Caco-2 (cell line): Measurements from ENCODE around the gene MSRB1. TPM values are rescaled to one million over a fixed set of nuclear protein-coding genes. Genes with fewer than 3 reads are reported as not detected.

ENCODE experiments used
- BruUV-seq: library from RNA; stranded (reverse); fragments of 400-500 nt; replicated peaks from 2 replicates; lab custom pipeline; 2021; lab: Mats Ljungman, UMichigan
- CTCF ChIA-PET: fragments of 300-600 bp; sonication (Branson Sonifier 250); formaldehyde crosslinking; loops from one replicate; lab custom pipeline; 2022; ENCODE audit warnings: antibody characterized with exemption; lab: Charles Lee
- POLR2A ChIA-PET: fragments of 300-600 bp; sonication (Branson Sonifier 250); formaldehyde crosslinking; loops from one replicate; lab custom pipeline; 2022; ENCODE audit warnings: antibody characterized with exemption; lab: Charles Lee
- DNase-seq, 2 experiments: peaks; one replicate each; pipeline versions ENCODE4 v3.0.0 to v3.0.0-alpha.2; 2020 to 2022
- H3K27me3 ChIP-seq: replicated peaks from 2 replicates; pipeline ENCODE4 v1.6.0; 2011; ENCODE audit warnings: low read length; ENCODE audit not compliant: control insufficient read depth, insufficient read depth
- H3K36me3 ChIP-seq: 2 replicates; pipeline ENCODE4 v1.5.1; 2011; ENCODE audit warnings: low read length; ENCODE audit not compliant: control insufficient read depth, insufficient read depth
- H3K4me1 ChIP-seq: fragments of 250-450 bp; sonication (Bioruptor Pico); 2 replicates; pipeline ENCODE4 v1.5.1; 2020; ENCODE audit warnings: mild to moderate bottlenecking
- H3K4me3 ChIP-seq: 2 replicates; pipeline ENCODE4 v1.5.1; 2011; ENCODE audit warnings: low read depth, mild to moderate bottlenecking, control low read depth, low read length
- H3K9me3 ChIP-seq: fragments of 250-450 bp; sonication (Bioruptor Pico); 2 replicates; pipeline ENCODE4 v1.5.1; 2020; ENCODE audit warnings: mild to moderate bottlenecking, moderate library complexity
- H3K27ac Mint-ChIP-seq: one replicate; pipeline ENCODE4 v1.8.0; 2022; ENCODE audit warnings: mixed read lengths; ENCODE audit not compliant: unreplicated experiment
- H3K27me3 Mint-ChIP-seq: one replicate; pipeline ENCODE4 v1.8.0; 2022; ENCODE audit warnings: mixed read lengths; ENCODE audit not compliant: insufficient read depth, unreplicated experiment
- H3K36me3 Mint-ChIP-seq: one replicate; pipeline ENCODE4 v1.8.0; 2022; ENCODE audit warnings: mild to moderate bottlenecking, mixed read lengths; ENCODE audit not compliant: insufficient read depth, unreplicated experiment
- H3K4me1 Mint-ChIP-seq: one replicate; pipeline ENCODE4 v1.8.0; 2022; ENCODE audit warnings: low read depth, mixed read lengths; ENCODE audit not compliant: unreplicated experiment
- H3K4me3 Mint-ChIP-seq: one replicate; pipeline ENCODE4 v1.8.0; 2022; ENCODE audit warnings: mild to moderate bottlenecking, moderate library complexity, mixed read lengths; ENCODE audit not compliant: unreplicated experiment
- H3K9me3 Mint-ChIP-seq: one replicate; pipeline ENCODE4 v1.8.0; 2022; ENCODE audit warnings: mixed read lengths; ENCODE audit not compliant: unreplicated experiment
- intact Hi-C: fragments of 100-400 bp; cut with micrococcal nuclease; formaldehyde crosslinking; loops from one replicate; pipeline ENCODE4 v1.10.0; 2022; ENCODE audit not compliant: unreplicated experiment
- total RNA-seq: library from RNA; stranded (reverse); gene quantifications from 2 replicates; pipeline ENCODE4 v1.2.3, GENCODE V29; 2022
- TF ChIP-seq, protein P1 (sequence below), 2 experiments: fragments of 200-600 bp in 1 of 2; IDR thresholded peaks; 1 replicate in 1 of 2; 2 replicates in 1 of 2; pipeline versions ENCODE4 v1.5.1 to v1.8.0; 2011 to 2022; ENCODE audit warnings: antibody characterized with exemption in 1 of 2, control low read depth in 1 of 2, inconsistent platforms in 1 of 2, low read depth in 1 of 2, low read length in 1 of 2, mild to moderate bottlenecking in 1 of 2, moderate library complexity in 1 of 2; ENCODE audit not compliant: insufficient read depth in 1 of 2, severe bottlenecking in 1 of 2, unreplicated experiment in 1 of 2

MSRB1 gene
- total RNA-seq, 1 experiment from 2014 or later = 30.5 TPM

GRCh38 chr16:1938910-1939309, 4.1 kb downstream of the MSRB1 start:
- Histone ChIP-seq H3K9me3 (no peaks in the 10 kb centered on the region), H3K27me3 (no peaks in the 10 kb centered on the region), H3K4me1 (peaks cover 28% of the 10 kb centered on the region), H3K36me3 (no peaks in the 10 kb centered on the region; the same call in none of the 2 replicates), H3K4me3 (no peak overlapping the region)
- Mint-ChIP-seq H3K27me3 (no peaks in the 10 kb centered on the region), H3K9me3 (no peaks in the 10 kb centered on the region), H3K4me3 (no peak overlapping the region), H3K36me3 (peaks cover 34% of the 10 kb centered on the region), H3K27ac (no peak overlapping the region), H3K4me1 (no peaks in the 10 kb centered on the region)
- ChIA-PET POLR2A (no interaction called here), CTCF (no interaction called here)
- no TSS peak for BruUV-seq
- DNase-seq = no peak
- TF ChIP-seq, protein P1, sequence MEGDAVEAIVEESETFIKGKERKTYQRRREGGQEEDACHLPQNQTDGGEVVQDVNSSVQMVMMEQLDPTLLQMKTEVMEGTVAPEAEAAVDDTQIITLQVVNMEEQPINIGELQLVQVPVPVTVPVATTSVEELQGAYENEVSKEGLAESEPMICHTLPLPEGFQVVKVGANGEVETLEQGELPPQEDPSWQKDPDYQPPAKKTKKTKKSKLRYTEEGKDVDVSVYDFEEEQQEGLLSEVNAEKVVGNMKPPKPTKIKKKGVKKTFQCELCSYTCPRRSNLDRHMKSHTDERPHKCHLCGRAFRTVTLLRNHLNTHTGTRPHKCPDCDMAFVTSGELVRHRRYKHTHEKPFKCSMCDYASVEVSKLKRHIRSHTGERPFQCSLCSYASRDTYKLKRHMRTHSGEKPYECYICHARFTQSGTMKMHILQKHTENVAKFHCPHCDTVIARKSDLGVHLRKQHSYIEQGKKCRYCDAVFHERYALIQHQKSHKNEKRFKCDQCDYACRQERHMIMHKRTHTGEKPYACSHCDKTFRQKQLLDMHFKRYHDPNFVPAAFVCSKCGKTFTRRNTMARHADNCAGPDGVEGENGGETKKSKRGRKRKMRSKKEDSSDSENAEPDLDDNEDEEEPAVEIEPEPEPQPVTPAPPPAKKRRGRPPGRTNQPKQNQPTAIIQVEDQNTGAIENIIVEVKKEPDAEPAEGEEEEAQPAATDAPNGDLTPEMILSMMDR (IDR thresholded peaks at IDR 0.05; ENCODE audit: insufficient read depth in 1 of 2, low read depth in 1 of 2, low read length in 1 of 2, severe bottlenecking in 1 of 2, unreplicated experiment in 1 of 2) = no peak
- intact Hi-C loops = no loop called here

GRCh38 chr16:1938316-1938715, 4.7 kb downstream of the MSRB1 start:
- Histone ChIP-seq H3K27me3 (no peaks in the 10 kb centered on the region), H3K36me3 (no peaks in the 10 kb centered on the region; the same call in none of the 2 replicates), H3K4me1 (peaks cover 24% of the 10 kb centered on the region), H3K4me3 (no peak overlapping the region), H3K9me3 (no peaks in the 10 kb centered on the region)
- intact Hi-C loops = no loop called here
- CTCF ChIA-PET = no interaction called here
- H3K9me3 Mint-ChIP-seq = no peaks in the 10 kb centered on the region
- BruUV-seq = no TSS peak
- H3K27ac Mint-ChIP-seq = no peak overlapping the region
- POLR2A ChIA-PET = no interaction called here
- no peak overlapping the region for H3K4me3 Mint-ChIP-seq
- peaks cover 31% of the 10 kb centered on the region for H3K36me3 Mint-ChIP-seq
- TF ChIP-seq, protein P1 (IDR thresholded peaks at IDR 0.05; ENCODE audit: insufficient read depth in 1 of 2, low read depth in 1 of 2, low read length in 1 of 2, severe bottlenecking in 1 of 2, unreplicated experiment in 1 of 2) = no peak
- DNase-seq = no peak
- H3K27me3 Mint-ChIP-seq = no peaks in the 10 kb centered on the region
- no peaks in the 10 kb centered on the region for H3K4me1 Mint-ChIP-seq

DNA sequence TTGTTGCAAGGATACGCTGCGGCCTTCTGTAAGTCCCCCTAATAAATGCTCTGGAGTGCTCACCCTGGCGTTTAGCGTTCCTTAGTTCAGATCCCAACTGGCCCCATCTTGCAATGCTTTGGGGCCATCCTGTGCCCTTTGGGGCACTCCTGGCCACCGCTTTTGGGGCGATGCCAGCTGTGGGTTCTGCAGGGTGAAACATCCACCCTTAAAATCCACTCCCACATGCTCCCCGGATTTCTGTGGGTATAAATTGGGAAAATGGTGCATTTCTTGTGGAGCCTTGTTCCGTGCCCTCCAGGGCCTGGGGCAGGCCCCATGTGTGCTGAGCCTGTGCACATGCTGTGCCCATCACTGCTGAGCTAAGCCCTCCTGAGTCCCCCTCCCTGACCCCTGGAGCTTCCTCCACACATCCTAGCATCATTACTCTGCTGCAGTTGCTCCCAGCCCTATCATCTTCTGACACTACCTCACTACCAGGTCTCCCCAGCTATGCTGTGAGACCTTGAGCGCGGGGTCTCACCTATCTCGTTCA, 6.0 kb downstream of the MSRB1 start:
- DNase-seq = no peak
- Mint-ChIP-seq H3K4me1 (no peaks in the 10 kb centered on the region), H3K27ac (no peak overlapping the region), H3K27me3 (no peaks in the 10 kb centered on the region), H3K4me3 (no peak overlapping the region), H3K9me3 (no peaks in the 10 kb centered on the region), H3K36me3 (peaks cover 21% of the 10 kb centered on the region)
- Histone ChIP-seq H3K4me1 (peaks cover 20% of the 10 kb centered on the region), H3K4me3 (no peak overlapping the region), H3K27me3 (no peaks in the 10 kb centered on the region), H3K36me3 (no peaks in the 10 kb centered on the region; the same call in none of the 2 replicates), H3K9me3 (no peaks in the 10 kb centered on the region)
- CTCF ChIA-PET = interaction anchor here (0.6 kb wide), 1 partner anchor 18 kb away, joined by 3 read pairs; the partner anchor contains the start of gene RPL3L
- TF ChIP-seq, protein P1 (IDR thresholded peaks at IDR 0.05; ENCODE audit: insufficient read depth in 1 of 2, low read depth in 1 of 2, low read length in 1 of 2, severe bottlenecking in 1 of 2, unreplicated experiment in 1 of 2) = no peak
- POLR2A ChIA-PET = no interaction called here
- BruUV-seq = no TSS peak
- intact Hi-C loops = no loop called here
